Parathyroid adenoma (tissue), 2 donors: ENCODE measurements around the gene RAI14.

Source experiments
- H2AFZ ChIP-seq: fragments of 300-600 bp; sonication (generic); one replicate; pipeline ENCODE4 v1.7.0; 2017; ENCODE audit warnings: antibody characterized with exemption, mild to moderate bottlenecking
- H3K27ac ChIP-seq: fragments of 300-600 bp; sonication (generic); one replicate; pipeline ENCODE4 v1.7.0; 2017
- H3K27me3 ChIP-seq: fragments of 300-600 bp; sonication (generic); one replicate; pipeline ENCODE4 v1.7.0; 2017; ENCODE audit warnings: low read length; ENCODE audit not compliant: control insufficient read depth, insufficient read depth
- H3K36me3 ChIP-seq: fragments of 300-600 bp; sonication (generic); one replicate; pipeline ENCODE4 v1.7.0; 2017; ENCODE audit warnings: low read length; ENCODE audit not compliant: control insufficient read depth, insufficient read depth
- H3K4me1 ChIP-seq: fragments of 300-600 bp; sonication (generic); one replicate; pipeline ENCODE4 v1.7.0; 2017; ENCODE audit warnings: control low read depth
- H3K4me2 ChIP-seq: fragments of 300-600 bp; sonication (generic); one replicate; pipeline ENCODE4 v1.7.0; 2017; ENCODE audit warnings: low read length
- H3K4me3 ChIP-seq: fragments of 300-600 bp; sonication (generic); one replicate; pipeline ENCODE4 v1.7.0; 2017; ENCODE audit warnings: low read depth, low read length
- H3K79me2 ChIP-seq: fragments of 300-600 bp; sonication (generic); one replicate; pipeline ENCODE4 v1.7.0; 2017; ENCODE audit warnings: control low read depth
- H3K9ac ChIP-seq: fragments of 300-600 bp; sonication (generic); one replicate; pipeline ENCODE4 v1.7.0; 2017; ENCODE audit warnings: mild to moderate bottlenecking
- H3K9me3 ChIP-seq: fragments of 300-600 bp; sonication (generic); one replicate; pipeline ENCODE4 v1.7.0; 2017; ENCODE audit warnings: low read length; ENCODE audit not compliant: control insufficient read depth
- CTCF ChIP-seq: fragments of 300-600 bp; sonication (generic); IDR thresholded peaks from one replicate; pipeline ENCODE4 v1.7.0; 2017; ENCODE audit warnings: antibody characterized with exemption, mild to moderate bottlenecking
- donor health status: primary hyperparathyroidism.

Gene RAI14

GRCh38 chr5:34838785-34839714 is 182.9 kb downstream of the RAI14 start, which contains the start of gene TTC23L:
Gene TTC23L, plus strand, starts transcription at chr5:34839164. Its CDS starts 1,508 bp downstream, at chr5:34840672.
- Histone ChIP-seq H3K36me3 (no peaks in the 10 kb centered on the region), H3K9me3 (no peaks in the 10 kb centered on the region), H3K9ac (peak within 1 kb of the TSS; percentile 86), H3K4me2 (peak within 1 kb of the TSS; percentile 83), H3K27ac (peak within 1 kb of the TSS; percentile 98), H3K4me3 (peak within 1 kb of the TSS; percentile 83), H3K79me2 (no peaks in the 10 kb centered on the region), H3K4me1 (peaks cover 17% of the 10 kb centered on the region), H3K27me3 (no peaks in the 10 kb centered on the region), H2AFZ (peak within 1 kb of the TSS; percentile 99)
- TF ChIP-seq CTCF, result no peak

- Histone ChIP-seq H3K9ac (no peak overlapping the region), H3K36me3 (no peaks in the 10 kb centered on the region), H3K4me1 (peaks cover 36% of the 10 kb centered on the region), H2AFZ (no peak overlapping the region), H3K9me3 (no peaks in the 10 kb centered on the region), H3K27me3 (no peaks in the 10 kb centered on the region), H3K4me2 (no peak overlapping the region), H3K27ac (no peak overlapping the region), H3K4me3 (no peak overlapping the region), H3K79me2 (no peaks in the 10 kb centered on the region)
- no peak for TF ChIP-seq CTCF
Measured at GRCh38 chr5:34841816-34842215, 185.7 kb downstream of the RAI14 start.

GRCh38 chr5:34842554-34842953 is 186.4 kb downstream of the RAI14 start:
- peak overlapping the region; percentile 83 for H3K27ac ChIP-seq
- no peak overlapping the region for H3K4me2 ChIP-seq
- TF ChIP-seq CTCF, result no peak
- peaks cover 40% of the 10 kb centered on the region for H3K4me1 ChIP-seq
- H3K4me3 ChIP-seq, result no peak overlapping the region
- H3K9me3 ChIP-seq, result no peaks in the 10 kb centered on the region
- peak overlapping the region; percentile 25 for H2AFZ ChIP-seq
- no peaks in the 10 kb centered on the region for H3K27me3 ChIP-seq
- H3K36me3 ChIP-seq, result no peaks in the 10 kb centered on the region
- no peaks in the 10 kb centered on the region for H3K79me2 ChIP-seq
- H3K9ac ChIP-seq, result no peak overlapping the region

GRCh38 chr5:34843497-34843896 is 187.4 kb downstream of the RAI14 start:
- Histone ChIP-seq H3K9me3 (no peaks in the 10 kb centered on the region), H3K27me3 (no peaks in the 10 kb centered on the region), H3K4me2 (no peak overlapping the region), H2AFZ (peak overlapping the region; percentile 59), H3K4me3 (no peak overlapping the region), H3K9ac (no peak overlapping the region), H3K4me1 (peaks cover 31% of the 10 kb centered on the region), H3K36me3 (no peaks in the 10 kb centered on the region), H3K27ac (peak overlapping the region; percentile 83), H3K79me2 (no peaks in the 10 kb centered on the region)
- no peak for TF ChIP-seq CTCF
